Neural crest cell (in vitro differentiated cells): ENCODE results near the gene VAMP8. TPM values are rescaled to one million over a fixed set of nuclear protein-coding genes. Genes with fewer than 3 reads are reported as not detected.

Source experiments
- DNase-seq: peaks from one replicate; pipeline ENCODE4 v3.0.0; 2021; ENCODE audit warnings: low read depth, mixed read lengths, low spot score
- H3K27ac Mint-ChIP-seq: one replicate; pipeline ENCODE4 v1.8.0; 2021; ENCODE audit warnings: mild to moderate bottlenecking, mixed read lengths; ENCODE audit not compliant: unreplicated experiment
- H3K27me3 Mint-ChIP-seq: 2 replicates; pipeline ENCODE4 v1.8.0; 2021; ENCODE audit warnings: low read depth, mild to moderate bottlenecking, mixed read lengths
- H3K36me3 Mint-ChIP-seq: 2 replicates; pipeline ENCODE4 v1.8.0; 2021; ENCODE audit warnings: low read depth, mild to moderate bottlenecking, mixed read lengths
- H3K4me1 Mint-ChIP-seq: 2 replicates; pipeline ENCODE4 v1.8.0; 2021; ENCODE audit warnings: mixed read lengths
- H3K4me3 Mint-ChIP-seq: one replicate; pipeline ENCODE4 v1.8.0; 2021; ENCODE audit warnings: mild to moderate bottlenecking, mixed read lengths
- H3K9me3 Mint-ChIP-seq: 2 replicates; pipeline ENCODE4 v1.8.0; 2021; ENCODE audit warnings: mixed read lengths
- CTCF ChIP-seq: fragments of 200-600 bp; sonication (generic); conservative IDR thresholded peaks from 2 replicates; pipeline ENCODE4 v1.5.0; 2021; ENCODE audit warnings: antibody characterized with exemption, mild to moderate bottlenecking
- total RNA-seq: library from RNA; stranded (reverse); gene quantifications from 2 replicates; pipeline ENCODE4 v1.2.1, GENCODE V29; 2021

VAMP8 gene
- total RNA-seq, 1 donor from 2014 or later, result 1.1 TPM

- Mint-ChIP-seq H3K36me3 (no peaks in the 10 kb centered on the region), H3K27ac (peak overlapping the region; percentile 98), H3K27me3 (no peaks in the 10 kb centered on the region), H3K4me3 (peak overlapping the region; percentile 100), H3K9me3 (no peaks in the 10 kb centered on the region), H3K4me1 (peaks cover 23% of the 10 kb centered on the region)
- no peak for TF ChIP-seq CTCF
- DNase-seq, result no peak
These were observed 17.4 kb downstream of the VAMP8 start for GRCh38 chr2:85594715-85595300.

- no peak for TF ChIP-seq CTCF
- no peaks in the 10 kb centered on the region for H3K27me3 Mint-ChIP-seq
- H3K36me3 Mint-ChIP-seq, result no peaks in the 10 kb centered on the region
- H3K4me3 Mint-ChIP-seq, result peak within 1 kb of the TSS; percentile 100
- H3K9me3 Mint-ChIP-seq, result no peaks in the 10 kb centered on the region
- H3K4me1 Mint-ChIP-seq, result peaks cover 23% of the 10 kb centered on the region
- DNase-seq, result peak; percentile 85
- H3K27ac Mint-ChIP-seq, result peak within 1 kb of the TSS; percentile 98
These were observed 18.1 kb downstream of the VAMP8 start, which contains the start of gene RNF181 for GRCh38 chr2:85595301-85596025. RNF181 (plus strand) TSS chr2:85595745; CDS start chr2:85595764, 19 bp downstream.

GRCh38 chr2:85596026-85596333, 18.6 kb downstream of the VAMP8 start:
- Mint-ChIP-seq H3K4me3 (peak overlapping the region; percentile 100), H3K9me3 (no peaks in the 10 kb centered on the region), H3K36me3 (no peaks in the 10 kb centered on the region), H3K27ac (peak overlapping the region; percentile 97), H3K27me3 (no peaks in the 10 kb centered on the region), H3K4me1 (peaks cover 23% of the 10 kb centered on the region)
- DNase-seq, result no peak
- TF ChIP-seq CTCF, result no peak

- peak overlapping the region; percentile 28 for H3K27ac Mint-ChIP-seq
- DNase-seq, result no peak
- no peaks in the 10 kb centered on the region for H3K9me3 Mint-ChIP-seq
- no peaks in the 10 kb centered on the region for H3K36me3 Mint-ChIP-seq
- no peak for TF ChIP-seq CTCF
- no peaks in the 10 kb centered on the region for H3K27me3 Mint-ChIP-seq
- H3K4me3 Mint-ChIP-seq, result peak overlapping the region; percentile 100
- H3K4me1 Mint-ChIP-seq, result peaks cover 23% of the 10 kb centered on the region
These were observed 19.2 kb downstream of the VAMP8 start for GRCh38 chr2:85596486-85597143.

DNA sequence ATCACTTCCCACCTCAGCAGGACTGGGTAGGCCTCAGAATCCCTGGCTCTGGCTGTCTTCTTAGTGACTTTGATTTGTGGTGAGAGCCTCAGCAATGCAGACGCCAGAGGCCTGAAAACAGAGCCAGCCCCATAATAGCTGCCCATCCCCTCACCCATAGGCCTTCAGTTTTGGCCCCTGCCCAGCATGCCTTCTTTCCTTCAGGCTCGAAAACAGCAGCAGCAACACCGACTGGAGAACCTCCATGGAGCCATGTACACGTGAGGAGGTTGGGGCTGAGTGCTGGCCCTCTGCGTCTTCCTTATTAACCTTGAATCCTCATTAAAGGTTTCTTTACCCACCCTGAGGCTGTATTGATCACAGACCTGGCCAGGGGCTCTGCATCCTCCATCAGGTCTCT, 19.9 kb downstream of the VAMP8 start:
- no peak for DNase-seq
- no peaks in the 10 kb centered on the region for H3K9me3 Mint-ChIP-seq
- H3K4me3 Mint-ChIP-seq, result peak overlapping the region; percentile 100
- TF ChIP-seq CTCF, result no peak
- H3K27ac Mint-ChIP-seq, result peak overlapping the region; percentile 28
- H3K4me1 Mint-ChIP-seq, result peaks cover 23% of the 10 kb centered on the region
- H3K27me3 Mint-ChIP-seq, result no peaks in the 10 kb centered on the region
- no peaks in the 10 kb centered on the region for H3K36me3 Mint-ChIP-seq
